Measurements from ENCODE around the gene TSHZ2. TPM values are rescaled to one million over a fixed set of nuclear protein-coding genes. Genes with fewer than 3 reads are reported as not detected.
"Not testable (repeated sequence)": the region's sequence is repeated elsewhere in the genome, so short reads cannot be mapped to it uniquely, and the experiment has no call there.

TSHZ2 gene
- total RNA-seq, 1 donor from 2014 or later, result 4.9 TPM

DNA sequence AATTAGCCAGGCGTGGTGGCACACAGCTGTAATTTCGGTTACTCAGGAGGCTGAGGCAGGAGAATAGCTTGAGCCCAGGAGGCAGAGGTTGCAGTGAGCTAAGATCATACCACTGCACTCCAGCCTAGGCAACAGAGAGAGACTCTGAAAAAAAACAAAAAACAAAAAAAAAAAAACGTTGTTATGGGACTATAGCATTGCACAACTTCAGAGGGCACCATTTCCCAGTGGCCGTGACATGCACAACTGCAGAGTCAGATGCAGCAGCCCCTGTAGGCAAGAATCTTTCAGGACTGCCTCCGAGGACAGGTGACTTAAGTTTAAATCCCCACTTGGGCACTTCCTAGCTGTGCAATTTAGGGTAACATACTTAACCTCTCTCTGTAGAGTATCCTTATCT is 557.5 kb downstream of the TSHZ2 start:
- intact Hi-C loops (cut with DNase I), result no loop called here
- DNase-seq (no peak), ATAC-seq (ENCODE audit: poor library complexity) (no peak)

DNA sequence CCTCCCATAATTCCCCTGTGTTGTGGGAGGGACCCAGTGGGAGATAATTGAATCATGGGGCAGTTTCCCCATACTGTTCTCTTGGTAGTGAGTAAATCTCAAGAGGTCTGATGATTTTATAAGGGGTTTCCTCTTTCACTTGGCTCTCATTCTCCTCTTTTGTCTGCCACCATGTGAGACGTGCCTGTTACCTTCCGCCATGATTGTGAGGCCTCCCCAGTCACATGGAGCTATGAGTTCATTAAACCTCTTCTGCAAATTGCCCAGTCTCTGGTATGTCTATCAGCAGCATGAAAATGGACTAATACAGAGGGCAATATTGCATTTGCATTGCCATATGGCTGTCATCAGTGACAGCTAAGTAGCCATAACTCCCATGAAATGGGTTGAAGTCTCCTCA is 558.3 kb downstream of the TSHZ2 start:
- no peak for DNase-seq
- intact Hi-C loops (cut with DNase I), result no loop called here
- ATAC-seq (ENCODE audit: poor library complexity), result no peak

DNA sequence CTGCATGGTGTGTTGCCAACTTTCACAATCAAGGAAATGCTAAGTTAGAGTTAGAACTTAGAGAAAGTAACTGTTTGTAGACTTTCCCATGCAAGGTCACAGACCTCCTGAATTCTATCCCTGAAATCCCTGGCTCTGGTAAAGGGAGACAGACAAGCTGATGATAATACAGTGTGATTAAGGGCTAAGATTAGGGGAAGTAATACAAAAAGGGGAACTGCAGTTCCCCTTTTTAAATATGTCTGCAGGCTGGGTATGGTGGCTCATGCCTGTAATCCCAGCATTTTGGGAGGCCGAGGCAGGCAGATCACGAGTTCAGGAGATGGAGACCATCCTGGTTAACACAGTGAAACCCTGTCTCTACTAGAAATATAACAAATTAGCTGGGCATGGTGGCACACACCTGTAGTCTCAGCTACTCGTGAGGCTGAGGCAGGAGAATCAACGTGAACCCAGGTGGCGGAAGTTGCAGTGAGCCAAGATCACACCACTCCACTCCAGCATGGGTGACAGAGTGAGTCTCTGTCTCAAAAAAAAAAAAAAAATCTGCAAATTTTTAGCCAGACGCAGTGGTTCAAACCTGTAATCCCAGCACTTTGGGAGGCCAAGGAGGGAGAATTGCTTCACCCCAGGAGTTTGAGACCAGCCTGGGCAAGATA is 560.6 kb downstream of the TSHZ2 start:
- intact Hi-C loops (cut with DNase I); ATAC-seq (ENCODE audit: poor library complexity); DNase-seq: not testable (repeated sequence)

DNA sequence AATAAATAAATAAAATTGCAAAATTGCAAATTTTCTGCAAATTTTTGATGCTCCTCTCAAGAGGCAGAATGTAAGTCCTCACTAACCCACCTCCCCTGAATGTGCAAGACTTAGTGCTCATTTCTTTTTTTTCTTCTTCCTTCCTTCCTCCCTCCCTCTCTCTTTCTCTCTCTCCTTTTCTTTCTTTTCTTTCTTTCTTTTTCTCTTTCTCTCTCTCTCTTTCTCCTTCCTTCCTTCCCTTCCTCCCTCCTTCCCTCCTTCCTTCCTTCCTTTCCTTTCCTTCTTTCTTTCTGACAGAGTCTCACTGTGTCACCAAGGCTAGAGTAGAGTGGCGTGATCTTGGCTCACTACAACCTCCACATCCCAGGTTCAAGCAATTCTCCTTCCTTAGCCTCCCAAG is 561.3 kb downstream of the TSHZ2 start:
- no peak for ATAC-seq (ENCODE audit: poor library complexity)
- intact Hi-C loops (cut with DNase I), result no loop called here
- no peak for DNase-seq

DNA sequence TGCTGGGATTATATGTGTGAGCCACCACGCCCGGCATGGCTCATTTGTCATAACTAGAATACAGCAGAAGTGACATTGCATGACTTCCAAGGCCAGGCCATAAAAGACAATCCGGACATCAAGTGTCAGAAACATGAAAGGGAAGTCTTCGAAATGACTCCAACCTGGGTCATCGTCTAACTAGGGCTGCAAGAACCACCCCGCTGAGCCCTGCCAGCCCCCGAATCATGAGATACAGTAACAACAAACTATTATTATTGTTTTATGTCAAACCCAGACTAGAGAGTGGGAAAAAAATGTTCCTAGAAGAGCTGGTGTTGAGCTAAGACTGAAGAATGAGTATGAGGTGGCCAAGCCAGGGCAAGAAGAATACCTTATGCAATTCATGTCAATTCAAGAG is 561.9 kb downstream of the TSHZ2 start:
- ATAC-seq (ENCODE audit: poor library complexity), result no peak
- intact Hi-C loops (cut with DNase I), result no loop called here
- no peak for DNase-seq

DNA sequence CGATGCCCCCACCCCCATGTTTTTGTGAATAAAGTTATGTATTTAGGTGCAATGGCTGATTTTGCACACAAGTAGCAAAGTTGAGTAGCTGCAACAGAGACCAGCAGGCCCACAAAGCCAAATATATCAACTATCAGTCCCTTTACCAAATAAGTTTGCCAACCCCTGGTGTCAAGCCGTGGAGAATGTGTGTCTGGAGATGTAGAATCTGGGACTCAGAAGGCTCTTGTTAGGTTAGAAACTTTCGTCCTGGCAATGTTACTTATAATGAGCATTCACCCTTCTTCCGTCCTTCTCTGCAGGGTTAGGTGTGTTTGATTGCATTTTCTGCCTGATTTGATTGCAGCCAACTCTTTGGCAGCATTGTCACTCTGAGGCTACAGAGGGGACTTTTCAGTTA is 563.7 kb downstream of the TSHZ2 start:
- no peak for DNase-seq
- no peak for ATAC-seq (ENCODE audit: poor library complexity)
- intact Hi-C loops (cut with DNase I), result no loop called here

DNA sequence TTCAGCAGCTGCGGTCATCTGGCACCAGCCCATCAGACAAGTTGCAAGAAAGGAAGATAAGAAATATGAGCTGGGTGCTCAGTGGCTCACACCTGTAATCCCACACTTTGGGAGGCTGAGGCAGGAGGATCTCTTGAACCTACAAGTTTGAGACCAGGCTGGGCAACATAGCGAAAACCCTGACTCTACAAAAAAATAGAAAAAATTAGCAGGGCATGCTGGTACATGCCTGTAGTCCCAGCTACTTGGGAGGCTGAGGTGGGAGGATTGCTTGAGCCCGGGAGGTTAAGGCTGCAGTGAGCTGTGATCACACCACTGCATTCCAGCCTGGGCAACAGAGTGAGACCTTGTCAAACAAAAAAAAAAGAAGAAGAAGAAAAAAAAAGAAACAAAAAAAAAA is 564.2 kb downstream of the TSHZ2 start:
- not testable (repeated sequence) for ATAC-seq (ENCODE audit: poor library complexity)

DNA sequence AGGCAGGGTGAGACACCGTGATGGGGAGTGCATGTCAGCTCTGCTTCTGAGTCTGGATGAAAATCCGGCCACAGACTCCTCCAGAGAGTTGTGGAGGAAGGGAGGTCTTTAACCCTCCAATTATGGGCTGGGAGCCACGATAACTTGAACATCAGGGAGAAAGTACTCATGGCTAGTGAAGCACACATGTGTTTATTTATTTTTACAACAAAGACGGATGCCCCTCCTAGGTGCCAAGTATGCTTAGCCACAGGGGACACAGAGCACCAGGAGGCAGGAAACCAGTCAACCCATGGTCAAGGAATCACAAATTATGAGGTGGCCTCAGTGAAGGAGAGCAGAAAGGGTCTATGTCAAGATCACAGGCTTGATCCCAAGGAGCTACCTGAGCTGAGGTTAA is 567.4 kb downstream of the TSHZ2 start:
- no peak for ATAC-seq (ENCODE audit: poor library complexity)
- DNase-seq, result no peak
- intact Hi-C loops (cut with DNase I), result no loop called here

More for the DNA sequence above, 564.2 kb downstream of the TSHZ2 start:
- DNase-seq; intact Hi-C loops (cut with DNase I): not testable (repeated sequence)

Measured in Right ventricle myocardium superior (tissue), 1 donor.